Activated T-helper 2 cell treated with anti-CD3 and anti-CD28 coated beads, Interferon-gamma antibody, Interleukin-2, Interleukin-4, amounts not matched to agents 10 μg/mL and 5 μg/mL and 100 μg/mL, durations not matched to agents 14 hours and 24 hours and 36 hours (primary cell): ENCODE results near the gene PDE4B. TPM values are rescaled to one million over a fixed set of nuclear protein-coding genes. Genes with fewer than 3 reads are reported as not detected.
"Not testable (repeated sequence)": the region's sequence is repeated elsewhere in the genome, so short reads cannot be mapped to it uniquely, and the experiment has no call there.

Experiments
- DNase-seq: peaks from one replicate; pipeline ENCODE4 v3.0.0; 2021; ENCODE audit warnings: low spot score
- H3K27ac Mint-ChIP-seq: one replicate; pipeline ENCODE4 v1.8.0; 2021; ENCODE audit warnings: mixed read lengths
- H3K27me3 Mint-ChIP-seq: one replicate; pipeline ENCODE4 v1.8.0; 2021; ENCODE audit warnings: low read depth, mixed read lengths
- H3K36me3 Mint-ChIP-seq: one replicate; pipeline ENCODE4 v1.8.0; 2021; ENCODE audit warnings: low read depth, mixed read lengths
- H3K4me1 Mint-ChIP-seq: one replicate; pipeline ENCODE4 v1.8.0; 2021; ENCODE audit warnings: low read depth, mixed read lengths
- H3K4me3 Mint-ChIP-seq: one replicate; pipeline ENCODE4 v1.8.0; 2021; ENCODE audit warnings: low read depth, mild to moderate bottlenecking, moderate library complexity, mixed read lengths
- H3K9me3 Mint-ChIP-seq: one replicate; pipeline ENCODE4 v1.8.0; 2021; ENCODE audit warnings: mixed read lengths
- intact Hi-C: fragments of 100-400 bp; cut with micrococcal nuclease; formaldehyde crosslinking; loops from one replicate; pipeline ENCODE4 v1.15.1; 2023
- total RNA-seq: library from RNA; stranded (reverse); gene quantifications from 2 replicates; pipeline ENCODE4 v1.2.3, GENCODE V29; 2022

Gene PDE4B
- total RNA-seq, 1 donor from 2014 or later: 14.0 TPM

DNA sequence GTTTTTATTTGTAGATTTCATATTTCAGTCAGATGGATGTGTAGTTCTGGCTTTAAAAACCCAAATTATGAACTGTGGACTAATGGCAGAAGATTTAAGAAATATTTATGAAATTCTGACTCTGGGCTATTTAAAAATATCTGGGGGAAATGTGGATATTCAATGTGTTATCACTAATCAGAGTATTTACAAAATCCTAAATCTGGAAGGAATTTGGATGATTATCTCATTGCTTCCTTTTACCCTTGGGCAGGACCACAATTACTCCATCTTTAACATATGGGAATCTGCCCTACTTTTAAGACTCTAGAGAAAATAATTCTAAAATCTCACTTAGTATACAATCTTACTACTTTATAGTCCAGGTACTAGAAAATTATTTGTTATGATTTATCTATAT lies 203.2 kb downstream of the PDE4B start:
- Mint-ChIP-seq H3K4me1 (no peaks in the 10 kb centered on the region), H3K27me3 (peaks cover 6% of the 10 kb centered on the region), H3K36me3 (no peaks in the 10 kb centered on the region), H3K4me3 (no peak overlapping the region), H3K27ac (no peak overlapping the region), H3K9me3 (no peaks in the 10 kb centered on the region)
- intact Hi-C loops: no loop called here
- no peak for DNase-seq

- H3K4me3 Mint-ChIP-seq: no peak overlapping the region
- DNase-seq: no peak
- H3K4me1 Mint-ChIP-seq: no peaks in the 10 kb centered on the region
- H3K27me3 Mint-ChIP-seq: peaks cover 6% of the 10 kb centered on the region
- no peaks in the 10 kb centered on the region for H3K9me3 Mint-ChIP-seq
- H3K27ac Mint-ChIP-seq: no peak overlapping the region
- intact Hi-C loops: no loop called here
- H3K36me3 Mint-ChIP-seq: no peaks in the 10 kb centered on the region
Observed at GRCh38 chr1:65997693-65998092, 205.0 kb downstream of the PDE4B start.

- Mint-ChIP-seq H3K36me3 (no peaks in the 10 kb centered on the region), H3K4me1 (no peaks in the 10 kb centered on the region), H3K9me3 (no peaks in the 10 kb centered on the region), H3K4me3 (no peak overlapping the region), H3K27me3 (peaks cover 6% of the 10 kb centered on the region), H3K27ac (no peak overlapping the region)
- intact Hi-C loops: no loop called here
- DNase-seq: no peak
Observed at GRCh38 chr1:65998763-65999583, 206.3 kb downstream of the PDE4B start.

DNA sequence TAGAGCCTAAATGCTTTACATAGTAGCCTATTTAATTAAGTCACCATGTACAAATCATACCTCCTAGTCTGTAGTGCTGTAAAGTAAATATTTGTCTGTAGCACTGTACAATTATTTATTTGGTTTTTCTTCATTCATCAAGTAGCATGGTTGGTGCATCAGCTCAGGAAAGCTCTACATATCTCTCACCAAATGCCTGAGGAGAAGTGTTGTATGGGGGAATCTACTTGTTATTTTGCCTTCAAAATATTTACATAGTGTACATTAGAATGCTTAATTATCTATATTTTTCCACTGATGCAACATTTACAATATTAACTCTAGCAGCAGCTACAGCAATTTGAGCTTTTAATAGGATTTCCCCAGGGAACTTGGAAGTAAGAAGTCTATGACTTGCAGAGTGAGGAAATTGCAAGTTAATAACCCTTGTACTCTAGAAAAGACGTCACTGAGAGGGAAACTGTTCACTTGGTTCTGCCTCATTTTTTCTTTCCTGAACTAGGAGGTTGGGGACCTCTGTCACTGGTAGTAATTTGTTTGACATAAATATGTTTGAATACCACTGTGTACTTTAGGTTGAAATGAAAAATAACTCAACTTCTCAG lies 207.4 kb downstream of the PDE4B start:
- no peak overlapping the region for H3K4me3 Mint-ChIP-seq
- intact Hi-C loops: no loop called here
- DNase-seq: no peak
- H3K27ac Mint-ChIP-seq: no peak overlapping the region
- H3K36me3 Mint-ChIP-seq: no peaks in the 10 kb centered on the region
- no peaks in the 10 kb centered on the region for H3K9me3 Mint-ChIP-seq
- peaks cover 6% of the 10 kb centered on the region for H3K27me3 Mint-ChIP-seq
- H3K4me1 Mint-ChIP-seq: no peaks in the 10 kb centered on the region

DNA sequence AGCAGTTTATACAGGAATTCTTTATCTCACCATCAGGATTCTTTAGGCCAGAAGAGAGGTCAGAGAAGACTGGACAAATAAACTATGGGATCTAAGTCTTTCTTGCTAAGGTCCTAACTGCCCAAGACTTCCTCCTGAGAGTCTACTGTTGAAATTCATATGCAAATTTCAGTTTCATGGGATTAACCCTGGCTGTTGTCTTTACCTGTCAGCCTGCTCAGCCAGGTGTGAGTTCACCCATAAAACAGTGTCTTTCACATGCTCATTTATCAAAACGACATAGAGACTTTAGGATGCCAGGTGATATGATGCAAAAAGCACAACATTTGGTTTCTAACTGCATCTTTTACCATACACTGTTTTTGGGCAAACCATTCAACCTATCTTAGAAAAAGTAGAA lies 211.0 kb downstream of the PDE4B start:
- H3K4me3 Mint-ChIP-seq: no peak overlapping the region
- H3K4me1 Mint-ChIP-seq: no peaks in the 10 kb centered on the region
- no peaks in the 10 kb centered on the region for H3K9me3 Mint-ChIP-seq

GRCh38 chr1:66006534-66006933 lies 213.8 kb downstream of the PDE4B start:
- H3K27ac Mint-ChIP-seq, H3K4me1 Mint-ChIP-seq, DNase-seq, H3K36me3 Mint-ChIP-seq, intact Hi-C loops, H3K9me3 Mint-ChIP-seq, H3K27me3 Mint-ChIP-seq, H3K4me3 Mint-ChIP-seq: not testable (repeated sequence)

More for the DNA sequence above, 211.0 kb downstream of the PDE4B start:
- Mint-ChIP-seq H3K27me3 (peaks cover 4% of the 10 kb centered on the region), H3K36me3 (no peaks in the 10 kb centered on the region), H3K27ac (no peak overlapping the region)
- intact Hi-C loops: no loop called here
- DNase-seq: no peak

GRCh38 chr1:66012106-66012784 lies 219.6 kb downstream of the PDE4B start:
- DNase-seq: no peak
- Mint-ChIP-seq H3K27ac (no peak overlapping the region), H3K4me3 (no peak overlapping the region), H3K4me1 (no peaks in the 10 kb centered on the region), H3K27me3 (peaks cover 2% of the 10 kb centered on the region), H3K9me3 (no peaks in the 10 kb centered on the region), H3K36me3 (no peaks in the 10 kb centered on the region)
- intact Hi-C loops: no loop called here

DNA sequence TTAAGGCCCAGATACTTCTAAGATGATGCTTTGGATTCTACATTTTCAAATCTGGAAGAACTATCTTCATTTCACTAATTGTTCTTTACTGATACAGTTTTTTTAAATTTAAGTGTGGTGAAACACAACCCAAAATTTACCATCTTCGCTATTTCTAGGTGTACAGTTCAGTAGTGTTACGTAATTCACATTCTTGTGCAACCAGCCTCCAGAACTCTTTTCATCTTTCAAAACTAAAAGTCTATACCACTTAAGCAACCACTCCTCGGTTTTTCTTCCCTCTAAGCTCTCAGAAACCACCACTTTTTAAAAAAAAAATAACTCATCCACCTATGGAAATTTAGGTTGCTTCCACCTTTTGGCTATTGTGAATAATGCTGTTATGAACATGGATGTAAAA lies 220.7 kb downstream of the PDE4B start:
- Mint-ChIP-seq H3K36me3 (no peaks in the 10 kb centered on the region), H3K9me3 (no peaks in the 10 kb centered on the region), H3K4me3 (no peak overlapping the region), H3K27ac (no peak overlapping the region), H3K27me3 (peaks cover 2% of the 10 kb centered on the region), H3K4me1 (no peaks in the 10 kb centered on the region)
- DNase-seq: no peak
- intact Hi-C loops: no loop called here

- H3K27ac Mint-ChIP-seq: no peak overlapping the region
- no peaks in the 10 kb centered on the region for H3K9me3 Mint-ChIP-seq
- intact Hi-C loops: no loop called here
- DNase-seq: no peak
- no peaks in the 10 kb centered on the region for H3K36me3 Mint-ChIP-seq
- H3K27me3 Mint-ChIP-seq: no peaks in the 10 kb centered on the region
- no peak overlapping the region for H3K4me3 Mint-ChIP-seq
- H3K4me1 Mint-ChIP-seq: no peaks in the 10 kb centered on the region
Observed at GRCh38 chr1:66022904-66023620, 230.4 kb downstream of the PDE4B start.

DNA sequence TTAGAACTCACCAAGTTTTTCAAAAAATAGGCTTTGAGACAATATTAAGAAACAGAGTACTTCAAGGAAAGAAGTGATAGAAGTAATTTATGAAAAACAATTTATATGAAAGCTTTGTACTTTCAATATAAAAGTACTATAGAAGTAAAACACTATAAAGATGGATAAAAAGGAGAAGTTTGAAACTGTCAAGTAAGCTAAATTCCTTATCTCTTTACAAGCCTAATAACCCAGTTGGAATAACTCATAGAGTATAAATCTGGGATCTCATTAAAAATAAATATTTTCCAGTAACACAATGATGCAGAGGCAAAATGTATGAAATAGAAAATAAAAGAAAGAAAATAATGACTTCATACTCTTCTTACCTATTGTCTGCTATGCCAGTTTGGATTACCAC lies 232.5 kb downstream of the PDE4B start:
- Mint-ChIP-seq H3K36me3 (no peaks in the 10 kb centered on the region), H3K4me3 (no peak overlapping the region), H3K27me3 (no peaks in the 10 kb centered on the region), H3K27ac (no peak overlapping the region), H3K4me1 (no peaks in the 10 kb centered on the region), H3K9me3 (peaks cover 5% of the 10 kb centered on the region)
- intact Hi-C loops: no loop called here
- DNase-seq: no peak

DNA sequence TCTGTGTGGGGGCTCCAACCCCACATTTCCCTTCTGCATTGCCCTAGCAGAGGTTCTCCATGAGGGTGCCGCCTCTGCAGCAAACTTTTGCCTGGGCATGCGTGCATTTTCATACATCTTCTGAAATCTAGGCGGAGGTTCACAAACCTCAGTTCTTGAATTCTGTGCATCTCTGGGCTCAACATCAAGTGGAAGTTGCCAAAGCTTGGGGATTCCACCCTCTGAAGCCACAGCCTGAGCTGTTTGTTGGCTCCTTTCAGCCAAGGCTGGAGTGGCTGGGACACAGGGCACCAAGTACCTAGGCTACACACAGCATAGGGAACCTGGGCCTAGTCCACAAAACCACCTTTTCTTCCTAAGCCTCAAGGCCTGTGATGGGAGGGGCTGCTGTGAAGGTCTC lies 235.3 kb downstream of the PDE4B start:
- H3K9me3 Mint-ChIP-seq: peaks cover 10% of the 10 kb centered on the region
- intact Hi-C loops: no loop called here
- H3K27ac Mint-ChIP-seq: no peak overlapping the region
- H3K4me1 Mint-ChIP-seq: no peaks in the 10 kb centered on the region
- H3K4me3 Mint-ChIP-seq: no peak overlapping the region
- no peaks in the 10 kb centered on the region for H3K27me3 Mint-ChIP-seq
- no peak for DNase-seq
- no peaks in the 10 kb centered on the region for H3K36me3 Mint-ChIP-seq

- H3K36me3 Mint-ChIP-seq: no peaks in the 10 kb centered on the region
- no peak overlapping the region for H3K27ac Mint-ChIP-seq
- H3K4me3 Mint-ChIP-seq: no peak overlapping the region
- H3K4me1 Mint-ChIP-seq: no peaks in the 10 kb centered on the region
- H3K9me3 Mint-ChIP-seq: peaks cover 10% of the 10 kb centered on the region
- DNase-seq: no peak
- no peaks in the 10 kb centered on the region for H3K27me3 Mint-ChIP-seq
- intact Hi-C loops: no loop called here
Observed at GRCh38 chr1:66033781-66034180, 241.1 kb downstream of the PDE4B start.
